ENCODE results near the gene APOLD1. TPM values are rescaled to one million over a fixed set of nuclear protein-coding genes. Genes with fewer than 3 reads are reported as not detected.

APOLD1 gene
- total and polyA plus RNA-seq, 2 of the 8 experiments (the other 6 are each of a cell fraction or from before 2014, with no cell fraction given) = 0.12 to 0.71 TPM

DNA sequence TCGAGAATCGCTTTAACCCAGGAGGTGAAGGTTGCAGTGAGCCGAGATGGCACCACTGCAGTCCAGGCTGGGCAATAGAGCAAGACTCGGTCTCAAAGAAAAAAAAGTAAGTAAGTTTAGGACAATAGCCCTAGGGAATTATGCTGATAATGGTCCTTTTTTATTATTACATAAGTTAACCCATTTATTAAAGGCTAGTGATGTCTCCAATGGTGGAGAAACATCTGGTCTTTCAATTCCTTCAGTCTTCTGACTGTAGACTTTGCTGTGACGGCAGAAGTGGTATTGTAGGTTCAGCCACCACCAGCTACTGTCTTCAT, 55.1 kb downstream of the APOLD1 start:
- Histone ChIP-seq H3K27ac (ENCODE audit: low read depth, low read length) (no peak overlapping the region), H4K8ac (ENCODE audit: extremely low read depth, insufficient read depth, low read length) (no peak overlapping the region), H3K23ac (ENCODE audit: insufficient read length) (no peak overlapping the region), H4K20me1 (replicated peaks in 1 of 2; ENCODE audit: control insufficient read depth in 1 of 2, insufficient read depth in 2 of 2, low read length in 2 of 2) (no peaks in the 10 kb centered on the region), H2BK120ac (replicated peaks; ENCODE audit: low read depth, low read length) (no peak overlapping the region), H2BK12ac (ENCODE audit: low read depth, low read length) (no peak overlapping the region), H3K4ac (replicated peaks; ENCODE audit: insufficient read length, low read depth, low read length) (no peak overlapping the region), H4K91ac (replicated peaks; ENCODE audit: insufficient read length, low read length) (no peak overlapping the region), H2BK20ac (ENCODE audit: low read length) (no peak overlapping the region), H3K9me3 (ENCODE audit: insufficient read depth in 2 of 2, low read depth in 1 of 2, low read length in 1 of 2) (no peaks in the 10 kb centered on the region), H4K5ac (ENCODE audit: insufficient read length, low read depth, low read length) (no peak overlapping the region), H2BK5ac (ENCODE audit: low read depth, low read length) (no peak overlapping the region), H3K27me3 (replicated peaks in 1 of 4; ENCODE audit: control insufficient read depth in 3 of 4, extremely low read depth in 1 of 4, insufficient read depth in 3 of 4, low read length in 3 of 4) (no peaks in the 10 kb centered on the region), H3K18ac (ENCODE audit: extremely low read depth, low read length) (no peak overlapping the region), H2AK5ac (ENCODE audit: low read depth, low read length) (no peak overlapping the region), H2BK15ac (ENCODE audit: low read length) (no peak overlapping the region), H3K9ac (replicated peaks in 1 of 4; ENCODE audit: extremely low read depth in 1 of 4, low read depth in 3 of 4, low read length in 3 of 4) (no peak overlapping the region), H3K4me3 (ENCODE audit: extremely low read depth in 1 of 4, insufficient read depth in 2 of 4, low read depth in 3 of 4, low read length in 4 of 4) (no peak overlapping the region), H3K23me2 (ENCODE audit: low read depth, low read length) (no peaks in the 10 kb centered on the region), H3K56ac (replicated peaks; ENCODE audit: insufficient read length, low read depth, low read length) (no peak overlapping the region), H3K79me1 (ENCODE audit: low read depth, low read length) (no peaks in the 10 kb centered on the region), H3K36me3 (ENCODE audit: control insufficient read depth in 2 of 4, insufficient read depth in 4 of 4, low read length in 3 of 4) (peaks cover 2 to 5% (median 3%) of the 10 kb centered on the region in 4 experiments; a peak in 4 of 8 replicates), H3K4me2 (ENCODE audit: insufficient read depth in 1 of 2, low read depth in 2 of 2, low read length in 2 of 2) (no peak overlapping the region), H3K4me1 (replicated peaks in 1 of 4; ENCODE audit: control insufficient read depth in 3 of 4, insufficient read depth in 4 of 4, low read length in 3 of 4) (peaks cover 0 to 2% (median 0%) of the 10 kb centered on the region in 4 experiments; a peak in 2 of 7 replicates), H2AFZ (ENCODE audit: low read length) (no peak overlapping the region), H3K79me2 (ENCODE audit: control insufficient read depth in 1 of 2, insufficient read depth in 2 of 2, low read length in 2 of 2) (no peaks in the 10 kb centered on the region), H3K14ac (ENCODE audit: insufficient read length) (no peak overlapping the region)
- FAIRE-seq = no peak
- POLR2A ChIA-PET (ENCODE audit: partially characterized antibody) = no interaction called here
- CTCF ChIA-PET (ENCODE audit: partially characterized antibody) = interaction anchor here (1.1 kb wide), 1 partner anchor 51 kb away, joined by 5 read pairs; the partner anchor contains the start of gene GPRC5A
- DNase-seq (ENCODE audit: low read depth in 1 of 2, low spot score in 2 of 2) = no peak
- 92% methylated on average over 5 of the region's 5 CpGs; no CpG with 5 or more reads in 1 of the 2 experiments for WGBS, 2 experiments (ENCODE audit: extremely low coverage in 1 of 2, insufficient coverage in 1 of 2, insufficient read length in 1 of 2, insufficient replicate concordance in 2 of 2, low coverage in 1 of 2, low lambda C conversion rate in 2 of 2, missing lambda C conversion rate in 1 of 2)
- no peak for TF ChIP-seq SAP30 (IDR thresholded peaks at IDR 0.05; ENCODE audit: insufficient read depth, insufficient replicate concordance, low read length)
- TF ChIP-seq, protein P1, sequence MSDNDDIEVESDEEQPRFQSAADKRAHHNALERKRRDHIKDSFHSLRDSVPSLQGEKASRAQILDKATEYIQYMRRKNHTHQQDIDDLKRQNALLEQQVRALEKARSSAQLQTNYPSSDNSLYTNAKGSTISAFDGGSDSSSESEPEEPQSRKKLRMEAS (IDR thresholded peaks at IDR 0.05) = no peak
- TF ChIP-seq FOSL1 (IDR thresholded peaks at IDR 0.05; ENCODE audit: insufficient read depth, low read depth, low read length) = no peak
- no peak for TF ChIP-seq SP1 (IDR thresholded peaks at IDR 0.05; ENCODE audit: low read depth, low read length)
- TF ChIP-seq, protein P2, sequence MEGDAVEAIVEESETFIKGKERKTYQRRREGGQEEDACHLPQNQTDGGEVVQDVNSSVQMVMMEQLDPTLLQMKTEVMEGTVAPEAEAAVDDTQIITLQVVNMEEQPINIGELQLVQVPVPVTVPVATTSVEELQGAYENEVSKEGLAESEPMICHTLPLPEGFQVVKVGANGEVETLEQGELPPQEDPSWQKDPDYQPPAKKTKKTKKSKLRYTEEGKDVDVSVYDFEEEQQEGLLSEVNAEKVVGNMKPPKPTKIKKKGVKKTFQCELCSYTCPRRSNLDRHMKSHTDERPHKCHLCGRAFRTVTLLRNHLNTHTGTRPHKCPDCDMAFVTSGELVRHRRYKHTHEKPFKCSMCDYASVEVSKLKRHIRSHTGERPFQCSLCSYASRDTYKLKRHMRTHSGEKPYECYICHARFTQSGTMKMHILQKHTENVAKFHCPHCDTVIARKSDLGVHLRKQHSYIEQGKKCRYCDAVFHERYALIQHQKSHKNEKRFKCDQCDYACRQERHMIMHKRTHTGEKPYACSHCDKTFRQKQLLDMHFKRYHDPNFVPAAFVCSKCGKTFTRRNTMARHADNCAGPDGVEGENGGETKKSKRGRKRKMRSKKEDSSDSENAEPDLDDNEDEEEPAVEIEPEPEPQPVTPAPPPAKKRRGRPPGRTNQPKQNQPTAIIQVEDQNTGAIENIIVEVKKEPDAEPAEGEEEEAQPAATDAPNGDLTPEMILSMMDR (IDR thresholded peaks at IDR 0.05; ENCODE audit: control extremely low read depth in 1 of 3, insufficient read depth in 1 of 3, low read depth in 1 of 3, low read length in 3 of 3) = no peak
- TF ChIP-seq KDM5A (IDR thresholded peaks at IDR 0.05; ENCODE audit: low read length) = no peak
- TF ChIP-seq RNF2 (IDR thresholded peaks at IDR 0.05; ENCODE audit: borderline replicate concordance, low read depth, low read length, missing control alignments, poor library complexity, severe bottlenecking) = no peak
- TF ChIP-seq CEBPB (IDR thresholded peaks at IDR 0.05; ENCODE audit: low read depth, low read length) = no peak
- TF ChIP-seq TCF12 (IDR thresholded peaks at IDR 0.05; ENCODE audit: low read depth, low read length) = no peak
- TF ChIP-seq TEAD4 (IDR thresholded peaks at IDR 0.05; ENCODE audit: low read depth, low read length) = no peak
- TF ChIP-seq CBX8 (IDR thresholded peaks at IDR 0.05; ENCODE audit: borderline replicate concordance, low read depth, low read length) = no peak
- TF ChIP-seq RFX5 (IDR thresholded peaks at IDR 0.05; ENCODE audit: borderline replicate concordance, low read depth, low read length) = no peak

Data from H1 (cell line).